ENCODE data around the gene SYT1.

DNA sequence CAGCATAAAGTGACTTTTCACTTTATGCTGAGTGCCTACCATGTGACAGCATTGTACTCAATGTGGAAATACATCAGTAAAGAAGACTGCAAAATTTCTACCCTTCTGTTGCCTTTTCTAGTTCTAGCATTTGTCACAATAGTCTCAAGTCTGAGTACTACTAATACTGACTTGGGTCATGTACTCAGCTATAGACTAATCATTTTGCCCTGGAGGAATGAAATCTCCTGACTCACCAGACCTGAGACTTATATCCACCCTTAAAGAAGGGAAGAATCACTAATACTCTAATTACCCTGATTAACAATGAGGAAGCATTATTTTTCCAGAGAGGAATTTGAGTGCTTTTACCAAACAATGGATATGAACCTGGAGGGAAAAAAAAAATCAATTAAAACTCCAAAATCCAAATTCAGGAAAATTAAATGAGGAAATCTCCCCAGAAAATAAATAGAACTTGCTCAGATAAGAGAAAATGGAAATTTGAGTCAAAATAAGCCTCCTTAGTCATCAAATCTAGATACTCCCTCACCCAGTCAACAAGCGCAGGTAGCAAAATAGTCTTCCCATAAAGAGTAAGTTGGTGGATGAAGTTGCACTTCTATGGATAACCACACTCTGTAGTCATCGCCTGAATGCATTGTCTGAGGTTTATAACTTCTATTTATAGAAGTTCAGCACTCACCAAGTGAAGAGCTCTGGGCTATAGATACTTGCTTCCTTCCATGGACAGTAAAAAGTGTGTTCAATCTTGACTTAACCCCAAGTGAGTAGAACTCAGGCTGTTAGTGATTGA lies 386.6 kb downstream of the SYT1 start:
- TF ChIP-seq, protein P1, sequence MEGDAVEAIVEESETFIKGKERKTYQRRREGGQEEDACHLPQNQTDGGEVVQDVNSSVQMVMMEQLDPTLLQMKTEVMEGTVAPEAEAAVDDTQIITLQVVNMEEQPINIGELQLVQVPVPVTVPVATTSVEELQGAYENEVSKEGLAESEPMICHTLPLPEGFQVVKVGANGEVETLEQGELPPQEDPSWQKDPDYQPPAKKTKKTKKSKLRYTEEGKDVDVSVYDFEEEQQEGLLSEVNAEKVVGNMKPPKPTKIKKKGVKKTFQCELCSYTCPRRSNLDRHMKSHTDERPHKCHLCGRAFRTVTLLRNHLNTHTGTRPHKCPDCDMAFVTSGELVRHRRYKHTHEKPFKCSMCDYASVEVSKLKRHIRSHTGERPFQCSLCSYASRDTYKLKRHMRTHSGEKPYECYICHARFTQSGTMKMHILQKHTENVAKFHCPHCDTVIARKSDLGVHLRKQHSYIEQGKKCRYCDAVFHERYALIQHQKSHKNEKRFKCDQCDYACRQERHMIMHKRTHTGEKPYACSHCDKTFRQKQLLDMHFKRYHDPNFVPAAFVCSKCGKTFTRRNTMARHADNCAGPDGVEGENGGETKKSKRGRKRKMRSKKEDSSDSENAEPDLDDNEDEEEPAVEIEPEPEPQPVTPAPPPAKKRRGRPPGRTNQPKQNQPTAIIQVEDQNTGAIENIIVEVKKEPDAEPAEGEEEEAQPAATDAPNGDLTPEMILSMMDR (IDR thresholded peaks at IDR 0.05): no peak
- TF ChIP-seq POLR2A (IDR thresholded peaks at IDR 0.05): no peak
